ENCODE results near the gene SNRNP35.
"Not testable (repeated sequence)": the region's sequence is repeated elsewhere in the genome, so short reads cannot be mapped to it uniquely, and the experiment has no call there.

The SNRNP35 gene

GRCh38 chr12:123449249-123449733, 8.6 kb upstream of the SNRNP35 start:
- no peak for DNase-seq (ENCODE audit: low spot score)

GRCh38 chr12:123449856-123450255, 8.1 kb upstream of the SNRNP35 start:
- no peak for DNase-seq (ENCODE audit: low spot score)

- no peak for DNase-seq (ENCODE audit: low spot score)
Measured at GRCh38 chr12:123450636-123451035, 7.3 kb upstream of the SNRNP35 start.

GRCh38 chr12:123452276-123452550, 5.7 kb upstream of the SNRNP35 start:
- not testable (repeated sequence) for DNase-seq (ENCODE audit: low spot score)

GRCh38 chr12:123453165-123453564, 4.8 kb upstream of the SNRNP35 start:
- no peak for DNase-seq (ENCODE audit: low spot score)

GRCh38 chr12:123463174-123463573, 5.2 kb downstream of the SNRNP35 start:
- DNase-seq (ENCODE audit: low spot score) = not testable (repeated sequence)

- no peak for DNase-seq (ENCODE audit: low spot score)
Measured at GRCh38 chr12:123465084-123465483, 7.1 kb downstream of the SNRNP35 start.

- DNase-seq (ENCODE audit: low spot score) = no peak
Measured at GRCh38 chr12:123468786-123469185, 10.8 kb downstream of the SNRNP35 start.

- no peak for DNase-seq (ENCODE audit: low spot score)
Measured at GRCh38 chr12:123469978-123470377, 12.0 kb downstream of the SNRNP35 start.

- no peak for DNase-seq (ENCODE audit: low spot score)
Measured at GRCh38 chr12:123471374-123472068, 13.6 kb downstream of the SNRNP35 start.

- no peak for DNase-seq (ENCODE audit: low spot score)
Measured at GRCh38 chr12:123472438-123472849, 14.5 kb downstream of the SNRNP35 start.

- no peak for DNase-seq (ENCODE audit: low spot score)
Measured at GRCh38 chr12:123474485-123475245, 16.7 kb downstream of the SNRNP35 start.

- no peak for DNase-seq (ENCODE audit: low spot score)
Measured at GRCh38 chr12:123475246-123475703, 17.3 kb downstream of the SNRNP35 start.

- no peak for DNase-seq (ENCODE audit: low spot score)
Measured at GRCh38 chr12:123478069-123478468, 20.1 kb downstream of the SNRNP35 start.

- DNase-seq (ENCODE audit: low spot score) = peak; percentile 71
Measured at GRCh38 chr12:123478762-123479161, 20.8 kb downstream of the SNRNP35 start.

GRCh38 chr12:123479442-123480180, 21.7 kb downstream of the SNRNP35 start:
- peak; percentile 86 for DNase-seq (ENCODE audit: low spot score)

- DNase-seq (ENCODE audit: low spot score) = not testable (repeated sequence)
Measured at GRCh38 chr12:123481251-123481650, 23.3 kb downstream of the SNRNP35 start.

- DNase-seq (ENCODE audit: low spot score) = no peak
Measured at GRCh38 chr12:123482876-123483275, 24.9 kb downstream of the SNRNP35 start.

- no peak for DNase-seq (ENCODE audit: low spot score)
Measured at GRCh38 chr12:123483602-123484248, 25.8 kb downstream of the SNRNP35 start.

- DNase-seq (ENCODE audit: low spot score) = no peak
Measured at GRCh38 chr12:123485756-123486155, 27.8 kb downstream of the SNRNP35 start.

GRCh38 chr12:123487428-123487827, 29.5 kb downstream of the SNRNP35 start:
- DNase-seq (ENCODE audit: low spot score) = no peak

GRCh38 chr12:123488539-123489230, 30.7 kb downstream of the SNRNP35 start:
- DNase-seq (ENCODE audit: low spot score) = no peak
